HG03354 (cell line): ENCODE results near the gene METTL1.
A peak's percentile ranks its signal among the peaks of the same experiment; 100 is the strongest.
"Not testable (repeated sequence)": the region's sequence is repeated elsewhere in the genome, so short reads cannot be mapped to it uniquely, and the experiment has no call there.

Source experiments
- ATAC-seq: cut with Tn5 transposase; IDR thresholded peaks from one replicate; pipeline ENCODE4 v1.9.1; 2021; ENCODE audit warnings: mild to moderate bottlenecking; ENCODE audit not compliant: unreplicated experiment, poor library complexity, severe bottlenecking

Gene METTL1

DNA sequence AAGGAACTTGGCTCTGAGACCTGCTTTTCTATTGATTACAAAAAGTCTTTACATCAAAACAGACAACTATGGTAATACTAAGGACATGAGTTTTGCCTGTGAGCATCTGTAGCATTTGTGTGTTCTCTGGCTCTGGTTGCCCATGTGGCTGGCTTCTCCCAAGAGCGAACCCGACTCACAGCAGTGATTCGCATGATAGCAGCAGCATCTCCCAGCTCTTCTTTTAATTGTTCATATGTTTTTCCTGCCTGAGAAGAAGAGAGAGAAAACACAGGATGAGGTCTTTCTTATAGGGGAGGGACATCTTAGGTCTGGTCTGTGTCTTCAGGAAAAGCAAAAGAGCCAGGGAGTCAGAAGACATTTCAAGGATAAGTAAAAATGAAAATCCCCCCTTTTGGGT lies 29.1 kb upstream of the METTL1 start:
- ATAC-seq, result no peak

- no peak for ATAC-seq
These were observed 26.0 kb upstream of the METTL1 start for GRCh38 chr12:57797933-57798332.

DNA sequence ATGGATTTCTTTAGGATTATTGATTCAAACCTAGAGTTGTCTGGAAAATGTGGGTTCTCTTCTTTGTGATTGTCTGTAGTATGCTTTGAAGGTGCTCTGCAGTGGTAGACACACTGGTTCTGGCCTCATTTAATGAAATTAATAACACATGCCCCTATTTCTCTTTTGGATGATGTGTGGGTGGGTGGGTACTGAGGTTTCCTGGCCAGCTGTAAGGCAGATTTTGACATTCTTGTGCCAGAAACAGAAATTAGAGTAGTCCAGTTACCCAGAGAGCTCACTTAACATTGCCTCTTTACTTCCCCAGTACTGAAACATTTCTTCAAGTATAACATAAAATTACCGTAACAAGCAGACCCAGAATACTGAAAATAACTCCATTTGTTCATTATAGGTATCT lies 25.1 kb upstream of the METTL1 start:
- ATAC-seq, result no peak

DNA sequence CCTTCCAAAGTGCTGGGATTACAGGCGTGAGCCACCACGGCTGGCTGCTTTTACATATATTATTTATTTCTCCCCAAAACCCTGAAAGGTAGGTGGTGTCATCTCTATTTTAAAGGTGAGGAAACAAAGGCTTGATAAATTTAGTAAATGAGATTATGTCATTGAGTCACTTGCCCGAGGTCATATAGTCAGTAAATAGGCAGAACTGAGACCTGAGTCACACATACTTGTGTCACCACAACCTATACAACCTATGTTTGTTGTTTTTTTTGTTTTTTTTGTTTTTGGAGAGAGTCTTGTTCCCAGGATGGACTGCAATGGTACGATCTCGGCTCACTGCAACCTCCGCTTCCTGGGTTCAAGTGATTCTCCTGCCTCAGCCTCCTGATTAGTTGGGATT lies 23.4 kb upstream of the METTL1 start:
- no peak for ATAC-seq

DNA sequence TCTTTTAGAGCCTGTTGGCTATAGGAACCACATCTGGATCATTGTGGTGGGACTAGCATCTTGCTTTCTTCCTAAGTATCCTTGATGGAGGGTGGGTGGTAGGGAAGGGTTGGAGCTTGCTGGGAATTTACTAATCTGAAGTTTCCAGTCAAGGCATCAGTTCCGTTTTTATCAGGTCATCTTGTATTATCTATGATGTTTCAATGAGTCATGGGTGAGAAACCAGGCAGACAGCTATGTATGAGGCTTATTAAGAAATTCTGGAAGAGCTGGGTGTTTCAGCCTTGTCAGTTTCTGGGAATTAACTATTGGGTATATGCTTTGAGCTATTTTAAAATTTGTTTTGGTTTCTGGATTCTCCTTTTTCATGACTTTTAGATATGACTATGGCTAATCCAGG lies 22.0 kb upstream of the METTL1 start:
- no peak for ATAC-seq

- ATAC-seq, result no peak
These were observed 12.0 kb upstream of the METTL1 start for GRCh38 chr12:57783861-57784260.

DNA sequence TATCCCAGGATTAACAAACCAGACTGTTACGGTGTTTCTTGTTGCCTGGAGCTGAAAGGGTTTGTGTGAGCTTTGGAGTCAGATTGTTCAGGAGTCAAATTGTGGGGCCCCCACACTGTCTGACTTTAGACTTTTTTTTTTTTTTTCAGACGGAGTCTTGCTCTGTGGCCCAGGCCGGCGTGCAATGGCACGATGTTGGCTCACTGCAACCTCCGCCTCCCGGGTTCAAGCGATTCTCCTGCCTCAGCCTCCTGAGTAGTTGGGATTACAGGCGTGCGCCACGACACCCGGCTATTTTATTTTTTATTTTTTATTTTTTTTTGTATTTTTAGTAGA lies 11.5 kb upstream of the METTL1 start:
- no peak for ATAC-seq

- ATAC-seq, result peak; percentile 84
These were observed 10.9 kb upstream of the METTL1 start, which contains the start of gene TSFM for GRCh38 chr12:57782608-57783465. Gene TSFM (plus strand): TSS chr12:57782787. CDS start chr12:57782802, 15 bp downstream.

DNA sequence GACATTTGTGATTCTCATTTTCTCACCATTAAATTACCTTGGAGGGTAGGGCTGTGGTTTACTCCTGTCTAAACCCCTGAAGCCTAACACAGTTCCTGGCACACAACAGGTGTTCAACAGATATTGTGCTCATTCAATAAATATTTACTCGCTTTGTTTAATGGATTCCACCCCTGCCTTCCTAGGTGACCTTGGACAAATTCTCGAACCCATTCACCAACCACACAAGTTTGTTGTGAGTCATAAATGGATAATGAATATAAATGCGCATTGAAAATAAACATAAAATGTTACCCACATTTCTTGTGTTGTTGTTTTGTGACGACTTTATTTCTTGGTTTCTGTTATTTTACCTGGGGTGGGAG lies 10.3 kb upstream of the METTL1 start:
- ATAC-seq, result peak; percentile 5

DNA sequence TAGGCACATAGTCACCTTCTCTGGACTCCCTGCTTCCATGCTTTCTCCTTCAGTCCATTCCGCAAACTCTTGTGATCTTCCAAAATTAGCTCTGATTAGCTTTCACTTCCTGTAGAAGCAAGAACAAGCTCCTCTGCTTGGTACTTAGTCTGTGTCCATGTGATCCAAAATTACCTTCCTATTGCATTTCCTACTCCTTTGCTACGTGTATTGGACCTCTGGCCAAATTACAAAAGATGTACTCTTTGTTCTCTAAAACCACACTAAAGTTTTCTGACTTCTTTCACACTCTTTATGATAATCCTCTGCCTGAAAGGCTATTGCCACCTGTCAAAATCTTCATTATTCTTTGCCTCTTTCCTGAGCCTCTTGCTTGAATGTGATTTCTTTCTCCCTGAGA lies 9.9 kb upstream of the METTL1 start:
- ATAC-seq, result no peak

- no peak for ATAC-seq
These were observed 9.3 kb upstream of the METTL1 start for GRCh38 chr12:57781244-57781643.

DNA sequence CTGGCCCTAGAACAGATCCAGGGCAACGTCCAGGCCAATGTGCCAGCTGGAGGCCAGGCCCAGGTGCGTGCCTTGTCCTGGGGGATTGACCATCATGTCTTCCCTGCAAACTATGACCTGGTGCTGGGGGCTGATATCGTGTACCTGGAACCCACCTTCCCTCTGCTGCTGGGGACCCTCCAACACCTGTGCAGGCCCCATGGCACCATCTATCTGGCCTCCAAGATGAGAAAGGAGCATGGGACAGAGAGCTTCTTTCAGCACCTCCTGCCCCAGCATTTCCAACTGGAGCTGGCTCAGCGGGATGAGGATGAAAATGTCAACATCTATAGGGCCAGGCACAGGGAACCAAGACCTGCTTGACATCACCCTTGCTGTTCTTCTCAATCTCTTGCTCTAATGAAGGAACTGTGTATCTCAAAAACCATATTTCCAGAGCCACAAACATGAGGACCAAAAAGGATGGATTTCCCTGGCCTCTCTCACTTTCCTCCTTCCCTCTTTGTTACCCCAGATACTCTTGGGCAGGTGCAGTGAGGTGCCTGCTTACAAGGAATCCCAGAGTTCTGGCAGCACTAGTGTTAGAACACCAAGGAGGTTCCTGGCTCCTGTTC lies 8.5 kb upstream of the METTL1 start:
- ATAC-seq, result no peak

GRCh38 chr12:57779736-57780135 lies 7.8 kb upstream of the METTL1 start:
- no peak for ATAC-seq

DNA sequence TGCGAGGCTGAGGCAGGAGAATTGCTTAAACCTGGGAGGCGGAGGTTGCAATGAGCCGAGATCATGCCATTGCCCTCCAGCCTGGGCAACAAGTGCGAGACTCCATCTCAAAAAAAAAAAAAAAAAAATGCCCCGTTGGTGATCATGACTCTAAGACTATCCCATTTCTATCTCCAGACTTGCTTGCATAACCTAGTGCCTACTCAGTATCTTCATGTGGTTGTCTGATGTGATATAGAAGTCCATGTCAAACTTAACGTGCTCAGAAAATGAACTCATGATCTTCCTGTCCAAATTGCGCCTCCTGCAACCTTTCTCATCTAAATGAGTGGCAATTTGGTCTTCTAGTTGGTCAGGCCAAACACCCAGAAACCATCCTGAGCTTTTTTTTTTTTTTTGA lies 6.0 kb upstream of the METTL1 start:
- no peak for ATAC-seq

GRCh38 chr12:57777367-57777766 lies 5.5 kb upstream of the METTL1 start:
- no peak for ATAC-seq

DNA sequence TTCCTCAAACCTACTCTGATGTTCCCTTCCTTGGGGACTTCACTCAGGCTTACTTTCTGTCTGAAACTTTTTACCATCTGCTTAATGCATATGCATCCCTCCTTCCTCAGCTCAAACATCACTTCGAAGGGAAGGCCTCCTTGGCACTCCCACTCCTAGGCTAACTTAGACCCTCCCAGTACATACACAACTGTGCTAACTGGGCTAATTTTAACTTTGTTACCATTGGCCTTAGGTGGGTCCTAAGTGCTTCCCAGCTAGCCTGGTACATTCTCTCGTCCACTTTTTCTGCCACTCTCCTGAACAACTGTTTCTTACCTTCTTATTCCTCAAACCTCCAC lies 4.3 kb upstream of the METTL1 start:
- ATAC-seq, result no peak

- ATAC-seq, result no peak
These were observed 3.8 kb upstream of the METTL1 start for GRCh38 chr12:57775563-57776246.

- no peak for ATAC-seq
These were observed 3.1 kb upstream of the METTL1 start for GRCh38 chr12:57775044-57775443.

- not testable (repeated sequence) for ATAC-seq
These were observed 2.7 kb upstream of the METTL1 start for GRCh38 chr12:57774634-57775033.

DNA sequence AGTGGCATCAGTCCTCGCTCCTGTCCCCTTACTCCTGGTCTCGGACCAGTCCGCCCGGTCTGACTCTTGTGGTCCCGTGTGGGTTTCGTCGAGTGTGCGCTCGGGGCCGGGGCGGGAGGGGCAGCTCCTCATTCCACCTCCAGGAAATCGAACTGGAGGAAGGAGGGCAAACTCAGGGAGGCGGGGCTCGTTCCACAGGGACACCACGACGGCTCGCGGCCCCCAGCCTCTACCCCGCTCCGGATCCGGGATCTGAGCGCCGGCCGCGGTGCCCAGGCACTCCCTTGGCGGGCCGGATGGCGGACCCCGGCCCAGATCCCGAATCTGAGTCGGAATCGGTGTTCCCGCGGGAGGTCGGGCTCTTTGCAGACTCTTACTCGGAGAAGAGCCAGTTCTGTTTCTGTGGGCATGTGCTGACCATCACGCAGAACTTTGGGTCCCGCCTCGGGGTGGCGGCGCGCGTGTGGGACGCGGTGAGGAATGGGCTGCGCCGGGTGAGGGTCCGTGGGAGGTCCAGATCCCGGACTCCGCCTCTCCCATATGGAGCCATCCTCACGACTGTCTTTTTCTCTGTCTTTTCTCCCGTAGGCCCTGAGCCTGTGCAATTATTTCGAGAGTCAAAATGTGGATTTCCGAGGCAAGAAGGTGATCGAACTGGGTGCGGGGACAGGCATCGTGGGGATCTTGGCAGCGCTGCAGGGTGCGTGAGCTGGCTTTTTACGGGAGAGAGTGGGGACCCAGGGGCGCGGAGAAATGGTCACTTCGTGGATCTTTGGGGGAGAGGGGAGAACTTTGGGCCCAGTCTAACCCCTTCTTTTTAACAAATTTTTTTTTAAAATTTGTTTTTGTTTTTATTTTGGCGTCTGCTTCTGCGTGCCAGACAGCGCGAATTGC lies 771 bp upstream of the METTL1 start, which contains the start of gene EEF1AKMT3:
EEF1AKMT3 (plus strand) TSS at position 186 of the 894 bp plus-strand sequence; CDS start at position 297, 111 bp downstream.
- ATAC-seq, result peak; percentile 4
